HG03520 (cell line): ENCODE measurements around the gene MSH3.
"Not testable (repeated sequence)": the region's sequence is repeated elsewhere in the genome, so short reads cannot be mapped to it uniquely, and the experiment has no call there.

Experiments used
- ATAC-seq: cut with Tn5 transposase; IDR thresholded peaks from one replicate; pipeline ENCODE4 v1.9.1; 2021; ENCODE audit warnings: mild to moderate bottlenecking, moderate library complexity; ENCODE audit not compliant: unreplicated experiment

The MSH3 gene

GRCh38 chr5:80705216-80705769 is 50.8 kb downstream of the MSH3 start:
- ATAC-seq = no peak

GRCh38 chr5:80705801-80706200 is 51.3 kb downstream of the MSH3 start:
- ATAC-seq = no peak

GRCh38 chr5:80706835-80707447 is 52.5 kb downstream of the MSH3 start:
- ATAC-seq = no peak

GRCh38 chr5:80707645-80708044 is 53.2 kb downstream of the MSH3 start:
- no peak for ATAC-seq

- no peak for ATAC-seq
These were observed 56.8 kb downstream of the MSH3 start for GRCh38 chr5:80711216-80711615.

GRCh38 chr5:80711938-80712337 is 57.5 kb downstream of the MSH3 start:
- no peak for ATAC-seq

GRCh38 chr5:80712919-80713318 is 58.5 kb downstream of the MSH3 start:
- no peak for ATAC-seq

GRCh38 chr5:80713631-80714030 is 59.2 kb downstream of the MSH3 start:
- ATAC-seq = no peak

GRCh38 chr5:80714570-80715298 is 60.3 kb downstream of the MSH3 start:
- no peak for ATAC-seq

- no peak for ATAC-seq
These were observed 61.4 kb downstream of the MSH3 start for GRCh38 chr5:80715887-80716286.

- no peak for ATAC-seq
These were observed 65.7 kb downstream of the MSH3 start for GRCh38 chr5:80720181-80720580.

GRCh38 chr5:80722916-80723315 is 68.5 kb downstream of the MSH3 start:
- ATAC-seq = no peak

GRCh38 chr5:80725446-80725845 is 71.0 kb downstream of the MSH3 start:
- no peak for ATAC-seq

GRCh38 chr5:80736730-80737129 is 82.3 kb downstream of the MSH3 start:
- no peak for ATAC-seq

- no peak for ATAC-seq
These were observed 84.0 kb downstream of the MSH3 start for GRCh38 chr5:80738466-80738865.

- ATAC-seq = no peak
These were observed 84.6 kb downstream of the MSH3 start for GRCh38 chr5:80739057-80739456.

GRCh38 chr5:80739496-80739895 is 85.0 kb downstream of the MSH3 start:
- no peak for ATAC-seq

- no peak for ATAC-seq
These were observed 85.4 kb downstream of the MSH3 start for GRCh38 chr5:80739898-80740297.

- not testable (repeated sequence) for ATAC-seq
These were observed 86.0 kb downstream of the MSH3 start for GRCh38 chr5:80740488-80740887.

GRCh38 chr5:80740999-80741398 is 86.5 kb downstream of the MSH3 start:
- ATAC-seq = no peak

- no peak for ATAC-seq
These were observed 89.7 kb downstream of the MSH3 start for GRCh38 chr5:80744149-80744548.

- ATAC-seq = no peak
These were observed 91.0 kb downstream of the MSH3 start for GRCh38 chr5:80745490-80745889.
